OCI-LY1 (cell line): ENCODE results near the gene AMBRA1.

ENCODE experiments used
- H2AFZ ChIP-seq: fragments of 200-600 bp; sonication (generic), shearing (Covaris generic); 2 replicates; pipeline ENCODE4 v1.6.0; 2014; ENCODE audit warnings: antibody characterized with exemption, mild to moderate bottlenecking, low read length
- H3F3A ChIP-seq: fragments of 200-600 bp; sonication (generic), shearing (Covaris generic); 2 replicates; pipeline ENCODE4 v1.6.0; 2014; ENCODE audit warnings: mild to moderate bottlenecking, antibody characterized with exemption, low read length, moderate library complexity; ENCODE audit not compliant: insufficient read depth
- H3K27ac ChIP-seq: fragments of 200-600 bp; sonication (generic); 2 replicates; pipeline ENCODE4 v1.5.1; 2014; ENCODE audit warnings: low read length, mixed run types, mild to moderate bottlenecking, low read depth; ENCODE audit not compliant: poor library complexity, severe bottlenecking
- H3K27me3 ChIP-seq: fragments of 200-600 bp; sonication (generic); 2 replicates; pipeline ENCODE4 v1.6.0; 2014; ENCODE audit warnings: antibody characterized with exemption, mild to moderate bottlenecking, low read length, moderate library complexity; ENCODE audit not compliant: insufficient read depth
- H3K36me3 ChIP-seq: fragments of 200-600 bp; sonication (generic); 2 replicates; pipeline ENCODE4 v1.6.1; 2014; ENCODE audit warnings: mild to moderate bottlenecking, antibody characterized with exemption, low read length, moderate library complexity, mixed read lengths; ENCODE audit not compliant: insufficient read depth
- H3K4me1 ChIP-seq: fragments of 200-600 bp; sonication (generic); 2 replicates; pipeline ENCODE4 v1.5.1; 2014; ENCODE audit warnings: mild to moderate bottlenecking, low read length, moderate library complexity; ENCODE audit not compliant: insufficient read depth, severe bottlenecking
- H3K4me2 ChIP-seq: fragments of 200-600 bp; sonication (generic), shearing (Covaris generic); 2 replicates; pipeline ENCODE4 v1.6.1; 2014; ENCODE audit warnings: low read length
- H3K4me3 ChIP-seq: fragments of 200-600 bp; sonication (generic); 2 replicates; pipeline ENCODE4 v1.5.1; 2014; ENCODE audit warnings: low read length, low read depth, mild to moderate bottlenecking, mixed read lengths; ENCODE audit not compliant: poor library complexity, severe bottlenecking
- H3K79me2 ChIP-seq: fragments of 200-600 bp; shearing (Covaris generic); 2 replicates; pipeline ENCODE4 v1.6.1; 2016; ENCODE audit warnings: mixed run types, low read length, mixed read lengths; ENCODE audit not compliant: insufficient read depth
- H3K9ac ChIP-seq: fragments of 200-600 bp; sonication (generic), shearing (Covaris generic); 2 replicates; pipeline ENCODE4 v1.6.1; 2014; ENCODE audit warnings: mild to moderate bottlenecking, low read length, mixed read lengths
- H3K9me2 ChIP-seq: fragments of 200-600 bp; sonication (generic), shearing (Covaris generic); 2 replicates; pipeline ENCODE4 v1.6.1; 2014; ENCODE audit warnings: low read depth, mild to moderate bottlenecking, low read length, mixed read lengths
- H3K9me3 ChIP-seq: fragments of 200-600 bp; shearing (Covaris generic); 2 replicates; pipeline ENCODE4 v1.6.1; 2014; ENCODE audit warnings: low read length, mixed read lengths
- H4K20me1 ChIP-seq: fragments of 200-600 bp; sonication (generic), shearing (Covaris generic); 2 replicates; pipeline ENCODE4 v1.6.0; 2016; ENCODE audit warnings: mild to moderate bottlenecking, low read length; ENCODE audit not compliant: insufficient read depth
- EZH2 ChIP-seq: fragments of 200-600 bp; sonication (generic), shearing (Covaris generic); IDR thresholded peaks from 2 replicates; pipeline ENCODE4 v1.8.0; 2017; ENCODE audit warnings: borderline replicate concordance, mixed run types, mild to moderate bottlenecking, antibody characterized with exemption, low read length, moderate library complexity, mixed read lengths
- TF ChIP-seq, protein P1 (sequence below): fragments of 200-600 bp; sonication (generic), shearing (Covaris generic); IDR thresholded peaks from 2 replicates; pipeline ENCODE4 v1.5.1; 2017; ENCODE audit warnings: mild to moderate bottlenecking, antibody characterized with exemption, low read length, moderate library complexity, mixed read lengths

Gene AMBRA1

DNA sequence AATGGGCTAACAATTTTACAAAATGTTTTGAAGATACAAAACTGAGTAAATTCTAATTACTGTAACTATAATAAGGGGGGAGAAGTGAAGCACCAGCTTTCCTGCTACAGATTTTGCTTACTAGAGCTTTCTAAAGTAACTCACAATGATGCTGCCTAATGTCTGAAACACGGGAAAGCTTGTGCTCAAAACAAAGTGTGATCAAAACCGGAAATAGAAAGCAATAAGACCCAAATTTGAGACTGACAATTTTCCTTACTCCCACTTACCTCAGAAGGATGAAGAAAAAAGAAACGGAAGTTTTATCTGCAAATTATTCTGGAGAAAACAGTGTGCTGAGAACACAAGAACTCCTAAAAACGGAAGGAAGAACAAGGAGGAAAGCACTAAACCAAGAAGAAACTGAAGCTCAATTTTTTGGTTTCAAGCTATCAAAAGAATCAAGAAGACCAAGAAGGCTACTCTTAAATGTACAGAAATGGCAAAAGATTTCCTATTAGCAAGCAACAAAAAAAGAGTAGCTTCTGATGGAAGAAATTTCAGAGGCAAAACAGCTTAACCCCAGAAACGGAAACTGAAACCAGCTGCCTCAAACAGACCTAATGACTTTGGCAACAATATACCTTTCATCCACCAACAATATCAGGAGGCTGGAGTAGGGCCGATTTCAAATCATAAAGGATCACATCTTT is 33.4 kb downstream of the AMBRA1 start:
- peaks cover 49% of the 10 kb centered on the region for H3K79me2 ChIP-seq
- no peaks in the 10 kb centered on the region for H4K20me1 ChIP-seq
- H3K27ac ChIP-seq: peak overlapping the region; percentile 83
- peaks cover 44% of the 10 kb centered on the region for H3K4me1 ChIP-seq
- H3K36me3 ChIP-seq: no peaks in the 10 kb centered on the region
- peak overlapping the region; percentile 64 for H3K4me2 ChIP-seq
- no peaks in the 10 kb centered on the region for H3K9me2 ChIP-seq
- H2AFZ ChIP-seq: no peak overlapping the region
- H3K27me3 ChIP-seq: no peaks in the 10 kb centered on the region
- peak overlapping the region; percentile 48; the same call in 1 of the 2 replicates for H3K9ac ChIP-seq
- no peaks in the 10 kb centered on the region for H3F3A ChIP-seq
- H3K4me3 ChIP-seq: peak overlapping the region; percentile 49
- H3K9me3 ChIP-seq: no peaks in the 10 kb centered on the region
- no peak for TF ChIP-seq EZH2
- TF ChIP-seq, protein P1, sequence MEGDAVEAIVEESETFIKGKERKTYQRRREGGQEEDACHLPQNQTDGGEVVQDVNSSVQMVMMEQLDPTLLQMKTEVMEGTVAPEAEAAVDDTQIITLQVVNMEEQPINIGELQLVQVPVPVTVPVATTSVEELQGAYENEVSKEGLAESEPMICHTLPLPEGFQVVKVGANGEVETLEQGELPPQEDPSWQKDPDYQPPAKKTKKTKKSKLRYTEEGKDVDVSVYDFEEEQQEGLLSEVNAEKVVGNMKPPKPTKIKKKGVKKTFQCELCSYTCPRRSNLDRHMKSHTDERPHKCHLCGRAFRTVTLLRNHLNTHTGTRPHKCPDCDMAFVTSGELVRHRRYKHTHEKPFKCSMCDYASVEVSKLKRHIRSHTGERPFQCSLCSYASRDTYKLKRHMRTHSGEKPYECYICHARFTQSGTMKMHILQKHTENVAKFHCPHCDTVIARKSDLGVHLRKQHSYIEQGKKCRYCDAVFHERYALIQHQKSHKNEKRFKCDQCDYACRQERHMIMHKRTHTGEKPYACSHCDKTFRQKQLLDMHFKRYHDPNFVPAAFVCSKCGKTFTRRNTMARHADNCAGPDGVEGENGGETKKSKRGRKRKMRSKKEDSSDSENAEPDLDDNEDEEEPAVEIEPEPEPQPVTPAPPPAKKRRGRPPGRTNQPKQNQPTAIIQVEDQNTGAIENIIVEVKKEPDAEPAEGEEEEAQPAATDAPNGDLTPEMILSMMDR: no peak

DNA sequence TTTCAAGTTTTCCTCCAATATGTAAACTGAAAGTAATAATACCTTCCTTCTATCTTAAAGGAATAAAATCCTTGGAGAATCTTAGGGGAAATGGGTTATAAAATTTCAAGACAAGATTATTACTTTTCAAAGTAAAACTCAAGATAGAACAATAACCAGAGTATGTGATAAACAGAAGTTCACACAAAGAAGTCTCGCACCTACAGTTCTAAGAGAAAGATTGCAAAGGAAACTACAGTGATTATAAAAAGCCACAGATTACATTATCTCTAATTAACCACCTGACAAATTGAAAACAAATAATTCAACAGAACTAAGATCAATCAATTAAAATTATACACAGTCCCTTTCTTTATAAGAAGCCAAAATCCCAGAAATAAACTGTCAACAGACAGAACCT is 34.0 kb downstream of the AMBRA1 start:
- H3K27ac ChIP-seq: peak overlapping the region; percentile 83
- no peaks in the 10 kb centered on the region for H4K20me1 ChIP-seq
- peaks cover 50% of the 10 kb centered on the region for H3K4me1 ChIP-seq
- H3K4me2 ChIP-seq: peak overlapping the region; percentile 64
- peak overlapping the region; percentile 48; the same call in 1 of the 2 replicates for H3K9ac ChIP-seq
- H2AFZ ChIP-seq: no peak overlapping the region
- H3K27me3 ChIP-seq: no peaks in the 10 kb centered on the region
- H3K9me2 ChIP-seq: no peaks in the 10 kb centered on the region
- H3F3A ChIP-seq: no peaks in the 10 kb centered on the region
- H3K4me3 ChIP-seq: peak overlapping the region; percentile 49
- no peaks in the 10 kb centered on the region for H3K36me3 ChIP-seq
- TF ChIP-seq, protein P1: no peak
- no peak for TF ChIP-seq EZH2
- no peaks in the 10 kb centered on the region for H3K9me3 ChIP-seq
- peaks cover 52% of the 10 kb centered on the region for H3K79me2 ChIP-seq

DNA sequence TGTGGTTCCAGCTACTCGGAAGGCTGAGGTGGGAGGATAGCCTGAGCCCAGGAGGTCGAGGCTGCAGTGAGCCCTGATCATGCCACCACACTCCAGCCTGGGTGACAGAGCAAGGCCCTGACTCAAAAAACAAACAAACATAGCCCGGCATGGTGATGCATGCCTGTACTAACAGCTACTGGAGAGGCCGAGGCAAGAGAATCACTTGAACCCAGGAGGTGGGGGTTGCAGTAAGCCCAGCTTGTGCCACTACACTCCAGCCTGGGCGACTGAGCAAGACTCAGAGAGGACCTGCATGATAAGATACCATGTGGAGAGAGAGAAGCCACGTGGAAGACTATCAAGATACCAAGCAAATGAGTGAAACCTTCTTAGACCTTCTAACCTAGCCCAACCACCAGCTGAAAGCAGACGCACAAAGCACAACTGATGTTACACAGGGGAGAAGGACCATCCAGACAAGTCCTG is 36.1 kb downstream of the AMBRA1 start:
- H2AFZ ChIP-seq: no peak overlapping the region
- H3K36me3 ChIP-seq: no peaks in the 10 kb centered on the region
- H4K20me1 ChIP-seq: no peaks in the 10 kb centered on the region
- no peaks in the 10 kb centered on the region for H3K27me3 ChIP-seq
- H3K4me2 ChIP-seq: no peak overlapping the region
- peaks cover 62% of the 10 kb centered on the region for H3K79me2 ChIP-seq
- no peaks in the 10 kb centered on the region for H3K9me3 ChIP-seq
- H3K4me1 ChIP-seq: peaks cover 57% of the 10 kb centered on the region
- TF ChIP-seq, protein P1: no peak
- TF ChIP-seq EZH2: no peak
- no peaks in the 10 kb centered on the region for H3F3A ChIP-seq
- no peak overlapping the region for H3K27ac ChIP-seq
- no peak overlapping the region for H3K9ac ChIP-seq
- no peak overlapping the region for H3K4me3 ChIP-seq
- no peaks in the 10 kb centered on the region for H3K9me2 ChIP-seq
